ENCODE results near the gene SASH1.

SASH1 gene

GRCh38 chr6:148538261-148539190 lies 195.9 kb downstream of the SASH1 start:
- in situ Hi-C loops (cut with MboI; ENCODE audit: low sequenced_read_pairs) = no loop called here

DNA sequence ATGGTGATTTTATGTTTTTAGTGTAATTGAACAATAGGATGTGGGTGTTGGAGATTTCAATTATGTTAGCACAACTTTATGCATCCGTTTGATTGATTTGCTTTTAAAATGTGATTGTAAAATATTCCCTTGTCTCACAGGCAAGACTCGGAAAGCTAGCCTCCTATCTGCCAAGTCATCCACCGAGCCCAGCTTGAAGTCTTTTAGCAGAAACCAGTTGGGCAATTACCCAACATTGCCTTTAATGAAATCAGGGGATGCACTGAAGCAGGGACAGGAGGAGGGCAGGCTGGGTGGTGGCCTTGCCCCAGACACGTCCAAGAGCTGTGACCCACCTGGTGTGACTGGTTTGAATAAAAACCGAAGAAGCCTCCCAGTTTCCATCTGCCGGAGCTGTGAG lies 200.9 kb downstream of the SASH1 start:
- in situ Hi-C loops (cut with MboI; ENCODE audit: low sequenced_read_pairs) = no loop called here

DNA sequence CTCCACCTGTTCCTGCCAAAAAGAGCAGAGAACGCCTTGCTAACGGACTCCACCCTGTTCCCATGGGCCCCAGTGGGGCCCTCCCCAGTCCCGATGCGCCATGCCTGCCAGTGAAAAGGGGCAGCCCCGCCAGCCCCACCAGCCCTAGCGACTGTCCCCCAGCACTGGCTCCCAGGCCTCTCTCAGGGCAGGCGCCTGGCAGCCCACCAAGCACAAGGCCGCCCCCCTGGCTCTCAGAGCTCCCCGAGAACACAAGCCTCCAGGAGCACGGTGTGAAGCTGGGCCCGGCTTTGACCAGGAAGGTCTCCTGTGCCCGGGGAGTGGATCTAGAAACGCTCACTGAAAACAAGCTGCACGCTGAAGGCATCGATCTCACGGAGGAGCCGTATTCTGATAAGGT lies 201.8 kb downstream of the SASH1 start:
- in situ Hi-C loops (cut with MboI; ENCODE audit: low sequenced_read_pairs) = no loop called here

DNA sequence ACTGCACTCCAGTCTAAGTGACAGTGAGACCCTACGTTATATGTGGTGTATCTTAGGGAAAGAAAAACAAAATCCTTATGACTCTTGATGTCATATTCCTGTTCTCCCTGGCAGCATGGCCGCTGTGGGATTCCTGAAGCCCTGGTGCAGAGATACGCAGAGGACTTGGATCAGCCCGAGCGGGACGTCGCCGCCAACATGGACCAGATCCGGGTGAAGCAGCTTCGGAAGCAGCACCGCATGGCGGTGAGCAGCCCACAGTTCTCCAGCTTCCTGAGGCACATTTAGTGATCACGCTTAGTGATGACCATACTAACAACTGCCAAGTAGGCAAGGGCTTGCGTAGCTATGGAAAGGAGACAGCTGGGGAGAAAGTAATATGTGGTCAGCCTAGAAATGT lies 203.3 kb downstream of the SASH1 start:
- in situ Hi-C loops (cut with MboI; ENCODE audit: low sequenced_read_pairs) = no loop called here

- in situ Hi-C loops (cut with MboI; ENCODE audit: low sequenced_read_pairs) = no loop called here
These were observed 204.5 kb downstream of the SASH1 start for GRCh38 chr6:148547110-148547509.

DNA sequence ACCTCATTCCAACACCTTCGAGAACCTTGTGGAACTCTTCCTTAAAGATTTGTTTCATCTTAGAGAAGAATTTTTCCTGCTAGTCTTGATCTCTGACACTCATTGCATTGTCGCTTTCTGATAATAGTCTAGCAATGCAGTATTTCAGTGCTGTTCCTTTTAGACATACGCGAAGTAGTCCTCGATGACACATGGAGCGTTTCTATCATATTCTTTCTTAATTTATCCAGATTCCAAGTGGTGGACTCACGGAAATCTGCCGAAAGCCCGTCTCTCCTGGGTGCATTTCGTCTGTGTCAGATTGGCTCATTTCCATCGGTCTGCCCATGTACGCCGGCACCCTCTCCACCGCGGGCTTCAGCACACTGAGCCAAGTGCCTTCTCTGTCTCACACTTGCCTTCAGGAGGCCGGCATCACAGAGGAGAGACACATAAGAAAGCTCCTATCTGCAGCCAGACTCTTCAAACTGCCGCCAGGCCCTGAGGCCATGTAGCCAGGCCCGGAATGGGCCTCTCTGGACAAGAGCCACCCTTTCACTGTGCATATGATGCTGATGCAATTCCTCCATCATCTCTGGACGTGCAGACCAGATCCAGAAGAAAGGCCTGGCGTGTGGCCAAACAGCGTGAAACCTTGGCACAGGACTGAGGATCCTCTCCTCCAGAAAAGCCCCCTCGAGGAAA lies 205.6 kb downstream of the SASH1 start:
- in situ Hi-C loops (cut with MboI; ENCODE audit: low sequenced_read_pairs) = no loop called here

DNA sequence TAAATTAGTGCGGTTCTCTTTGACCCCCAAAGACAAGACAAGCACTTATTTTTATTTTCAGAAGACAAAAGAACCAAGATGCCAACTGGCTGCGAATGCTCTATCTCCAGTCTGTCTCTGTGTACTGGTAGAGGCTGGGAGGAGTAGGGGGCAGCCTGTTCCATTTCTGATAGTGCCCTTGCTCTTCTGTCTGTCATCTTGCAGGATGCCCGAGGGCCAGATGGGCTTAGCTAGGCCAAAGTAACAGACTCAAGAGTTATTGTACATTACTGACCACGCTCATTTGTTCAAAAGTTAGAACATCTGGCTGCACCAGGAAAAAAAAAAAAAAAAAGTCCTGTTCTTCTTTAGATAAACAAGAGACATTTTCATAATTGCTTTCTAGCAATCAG lies 206.1 kb downstream of the SASH1 start:
- in situ Hi-C loops (cut with MboI; ENCODE audit: low sequenced_read_pairs) = no loop called here

- in situ Hi-C loops (cut with MboI; ENCODE audit: low sequenced_read_pairs) = no loop called here
These were observed 207.9 kb downstream of the SASH1 start for GRCh38 chr6:148550569-148550968.

DNA sequence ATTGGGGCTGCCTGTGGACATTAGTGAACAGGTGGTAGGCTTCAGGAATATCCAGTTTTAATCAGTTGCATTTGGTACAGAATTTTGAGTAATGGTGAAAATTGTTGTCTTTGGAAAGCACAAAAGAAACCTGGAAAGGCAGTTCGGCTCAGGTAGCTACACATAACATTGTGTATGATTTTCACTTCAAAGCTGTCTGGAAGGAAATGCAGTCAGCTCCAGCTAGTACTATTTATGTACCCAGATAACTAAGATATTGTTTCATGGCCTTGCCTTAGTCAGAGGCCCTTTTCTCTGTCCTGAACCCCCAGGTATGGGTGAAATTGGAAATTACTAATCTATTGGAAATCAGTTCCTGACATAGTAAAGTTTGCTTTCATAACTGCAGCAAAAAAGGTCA lies 208.6 kb downstream of the SASH1 start:
- in situ Hi-C loops (cut with MboI; ENCODE audit: low sequenced_read_pairs) = no loop called here

GRCh38 chr6:148556410-148556809 lies 213.8 kb downstream of the SASH1 start:
- in situ Hi-C loops (cut with MboI; ENCODE audit: low sequenced_read_pairs) = no loop called here

DNA sequence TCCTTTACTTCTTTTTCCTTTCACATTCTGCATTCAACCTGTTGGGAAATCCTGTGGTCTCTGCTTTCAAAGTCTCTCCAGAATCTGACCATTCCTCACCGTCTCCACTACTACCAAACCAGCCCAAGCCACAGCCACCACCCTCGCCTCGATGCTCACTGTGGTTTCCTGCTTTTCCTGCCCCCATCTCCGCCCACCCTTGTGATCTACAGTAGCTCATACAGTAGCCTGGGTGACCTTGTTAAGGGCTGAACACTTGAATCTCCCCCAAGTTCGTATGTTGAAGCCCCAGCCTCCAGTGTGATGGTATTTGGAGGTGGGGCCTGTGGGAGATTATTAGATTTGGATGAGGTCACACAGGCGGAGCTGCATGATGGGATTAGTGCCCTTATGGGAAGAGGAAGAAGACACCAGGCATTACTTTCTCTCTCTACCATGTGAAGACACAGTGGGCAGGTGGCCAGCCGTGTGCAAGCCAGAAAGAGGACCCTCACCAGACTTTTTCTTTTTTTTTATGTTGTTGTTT lies 215.2 kb downstream of the SASH1 start:
- in situ Hi-C loops (cut with MboI; ENCODE audit: low sequenced_read_pairs) = no loop called here

DNA sequence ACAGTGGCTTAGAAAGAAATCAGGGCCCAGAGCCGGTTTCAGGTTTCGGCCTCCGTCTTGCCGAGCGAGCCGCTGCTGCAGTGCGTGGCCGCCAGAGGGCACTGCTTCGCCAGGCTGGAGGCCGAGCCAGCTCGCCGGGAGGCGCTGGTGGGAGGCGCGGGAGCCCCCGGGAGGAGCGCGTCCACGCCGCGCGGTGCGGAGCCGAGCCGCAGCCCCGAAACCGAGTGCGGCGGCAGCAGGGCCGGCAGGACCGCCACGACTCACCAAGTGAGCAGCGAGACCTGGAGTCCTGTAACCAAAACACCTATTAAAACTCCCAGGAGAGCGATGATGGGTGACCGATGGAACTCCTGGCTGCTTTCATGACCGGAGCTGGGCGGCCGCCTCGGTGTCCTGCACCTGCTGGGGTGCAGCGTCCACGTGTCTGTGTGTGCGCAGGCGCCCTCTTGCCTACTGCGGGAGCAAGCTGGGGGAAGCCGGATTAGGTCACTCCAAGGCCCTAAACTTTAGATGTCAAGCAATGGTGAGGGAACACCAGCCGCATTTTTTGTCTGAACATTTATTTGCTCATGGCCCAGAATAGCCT lies 217.3 kb downstream of the SASH1 start:
- in situ Hi-C loops (cut with MboI; ENCODE audit: low sequenced_read_pairs) = no loop called here

- in situ Hi-C loops (cut with MboI; ENCODE audit: low sequenced_read_pairs) = no loop called here
These were observed 219.0 kb downstream of the SASH1 start for GRCh38 chr6:148561629-148562028.

DNA sequence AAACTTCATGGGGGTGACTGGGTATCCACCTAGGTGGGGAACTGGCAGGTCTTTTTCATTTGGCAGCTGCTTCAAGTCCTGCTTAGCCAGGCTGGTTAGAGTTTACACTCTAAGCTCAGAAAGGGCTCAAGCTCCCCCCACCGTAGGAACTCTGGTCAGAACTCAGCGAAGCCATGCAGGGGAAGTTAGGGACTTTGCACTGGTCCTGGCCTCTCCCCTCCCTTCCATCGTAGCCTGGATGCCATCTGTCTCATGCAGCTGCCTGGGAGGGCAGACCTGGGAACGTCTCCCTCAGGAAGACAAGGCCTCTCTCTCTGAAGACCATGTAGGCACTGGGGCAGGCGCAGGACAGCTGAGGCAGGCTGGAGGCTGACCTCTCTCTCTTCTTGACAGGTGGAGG lies 220.4 kb downstream of the SASH1 start:
- in situ Hi-C loops (cut with MboI; ENCODE audit: low sequenced_read_pairs) = no loop called here

DNA sequence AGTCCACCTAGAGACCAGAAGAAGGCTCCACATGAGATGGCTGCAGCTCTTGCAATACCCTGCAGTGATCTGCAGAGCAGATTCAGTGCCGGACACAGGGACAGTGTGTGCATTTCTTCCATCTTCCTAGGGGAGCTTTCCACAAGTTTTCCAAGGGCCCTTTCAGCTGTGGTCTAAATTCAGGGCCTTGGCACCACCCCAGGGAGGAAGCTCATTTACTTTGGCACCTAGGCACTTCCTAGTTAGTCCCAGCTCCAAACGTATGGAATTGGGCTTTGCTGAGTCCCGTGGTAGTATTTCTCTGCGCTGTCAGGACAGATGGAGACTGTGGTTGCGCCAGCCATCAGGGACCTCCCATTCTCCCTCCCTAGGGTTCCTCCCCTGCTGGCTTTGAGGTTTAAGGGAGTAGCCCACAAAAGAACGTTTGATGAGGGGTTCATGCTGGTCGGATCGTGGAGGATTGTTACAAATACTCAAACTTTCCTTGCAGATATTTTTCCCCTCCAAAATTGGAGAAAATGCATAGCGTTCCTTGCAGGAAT lies 221.9 kb downstream of the SASH1 start:
- in situ Hi-C loops (cut with MboI; ENCODE audit: low sequenced_read_pairs) = no loop called here

DNA sequence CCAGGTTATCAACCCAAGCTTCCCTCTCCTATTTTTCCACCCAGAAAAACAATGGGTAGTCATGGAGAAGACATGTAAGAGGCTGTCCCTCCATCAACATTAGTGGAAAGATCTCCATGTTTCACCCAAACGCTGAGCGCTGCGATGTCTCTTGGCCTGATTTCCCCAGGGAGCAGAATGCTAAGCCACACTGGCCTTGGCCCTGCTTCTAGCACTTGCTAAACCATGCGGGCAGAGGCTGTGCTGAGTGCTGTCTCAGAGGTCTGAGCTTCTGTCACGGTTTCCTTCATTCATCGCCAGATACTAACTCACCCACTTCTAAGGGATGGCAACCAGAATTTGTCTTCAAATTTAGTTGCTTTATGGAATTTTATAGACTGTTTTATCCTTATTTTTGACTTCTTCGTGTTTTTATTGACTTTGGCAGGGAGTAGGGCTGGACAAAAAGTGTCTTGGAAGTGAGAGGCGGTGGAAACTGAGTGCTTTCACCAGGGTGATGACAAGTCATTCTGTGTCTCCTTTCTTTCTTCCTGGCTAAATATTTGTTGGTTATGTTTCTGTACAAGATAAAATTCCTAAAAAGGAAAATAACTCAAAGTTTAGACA lies 222.8 kb downstream of the SASH1 start:
- in situ Hi-C loops (cut with MboI; ENCODE audit: low sequenced_read_pairs) = no loop called here

DNA sequence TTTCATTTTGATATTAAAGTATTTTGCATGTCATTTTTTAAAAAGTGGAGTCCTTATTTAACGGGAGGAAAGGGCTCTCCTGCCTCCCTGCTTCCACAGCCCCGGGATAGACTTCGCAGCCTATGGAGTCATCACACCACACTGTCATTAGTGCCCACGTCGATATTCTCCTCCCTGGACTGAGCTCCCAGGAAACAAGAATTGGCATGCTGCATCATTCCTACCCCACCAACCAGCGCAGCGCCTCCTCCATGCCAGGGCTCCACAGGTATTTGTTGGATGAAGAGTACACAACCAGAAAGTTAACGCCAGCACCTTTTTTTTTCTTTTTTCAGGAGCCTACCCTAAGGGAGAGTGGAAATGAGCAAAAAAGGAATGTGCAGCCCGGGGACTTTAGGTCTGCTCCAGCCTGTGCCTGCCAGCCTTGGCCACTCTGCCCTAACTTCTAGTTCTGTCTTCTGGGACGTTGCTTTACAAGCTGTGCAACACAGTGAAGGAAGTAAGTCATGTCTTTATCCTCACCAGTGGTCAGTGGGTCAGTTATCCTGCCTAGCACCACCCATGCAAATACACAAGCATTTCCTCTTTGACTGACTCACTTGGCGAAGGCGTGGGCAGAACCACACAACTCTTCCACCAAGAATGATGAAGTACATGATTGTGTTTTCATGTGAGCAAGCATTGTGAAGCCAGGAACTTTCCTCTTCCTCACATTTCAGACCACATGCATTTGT lies 223.5 kb downstream of the SASH1 start:
- in situ Hi-C loops (cut with MboI; ENCODE audit: low sequenced_read_pairs) = no loop called here

- in situ Hi-C loops (cut with MboI; ENCODE audit: low sequenced_read_pairs) = no loop called here
These were observed 224.2 kb downstream of the SASH1 start for GRCh38 chr6:148566664-148567350.

GRCh38 chr6:148570456-148570855 lies 227.8 kb downstream of the SASH1 start:
- in situ Hi-C loops (cut with MboI; ENCODE audit: low sequenced_read_pairs) = loop anchor here (10.0 kb wide), 1 partner anchor 864 kb away; no protein-coding TSS in a partner anchor
